Measurements from ENCODE around the gene PYCARD.
"Not testable (repeated sequence)": the region's sequence is repeated elsewhere in the genome, so short reads cannot be mapped to it uniquely, and the experiment has no call there.

PYCARD gene

GRCh38 chr16:31191697-31192428 is 10.7 kb downstream of the PYCARD start:
- no peak for DNase-seq (ENCODE audit: low read depth, low spot score)

GRCh38 chr16:31190818-31191444 is 11.6 kb downstream of the PYCARD start:
- DNase-seq (ENCODE audit: low read depth, low spot score) = no peak

- no peak for DNase-seq (ENCODE audit: low read depth, low spot score)
These were observed 12.5 kb downstream of the PYCARD start for GRCh38 chr16:31190061-31190460.

- DNase-seq (ENCODE audit: low read depth, low spot score) = no peak
These were observed 13.2 kb downstream of the PYCARD start for GRCh38 chr16:31189412-31189778.

GRCh38 chr16:31188450-31189411 is 13.8 kb downstream of the PYCARD start:
- DNase-seq (ENCODE audit: low read depth, low spot score) = no peak

- no peak for DNase-seq (ENCODE audit: low read depth, low spot score)
These were observed 14.8 kb downstream of the PYCARD start for GRCh38 chr16:31187808-31188189.

- no peak for DNase-seq (ENCODE audit: low read depth, low spot score)
These were observed 15.4 kb downstream of the PYCARD start for GRCh38 chr16:31186930-31187807.

GRCh38 chr16:31186176-31186575 is 16.4 kb downstream of the PYCARD start:
- no peak for DNase-seq (ENCODE audit: low read depth, low spot score)

- DNase-seq (ENCODE audit: low read depth, low spot score) = no peak
These were observed 17.2 kb downstream of the PYCARD start for GRCh38 chr16:31185339-31185738.

- no peak for DNase-seq (ENCODE audit: low read depth, low spot score)
These were observed 17.7 kb downstream of the PYCARD start for GRCh38 chr16:31184888-31185287.

GRCh38 chr16:31183432-31184428 is 18.8 kb downstream of the PYCARD start:
- no peak for DNase-seq (ENCODE audit: low read depth, low spot score)

- DNase-seq (ENCODE audit: low read depth, low spot score) = no peak
These were observed 20.2 kb downstream of the PYCARD start for GRCh38 chr16:31182391-31182790.

- no peak for DNase-seq (ENCODE audit: low read depth, low spot score)
These were observed 21.3 kb downstream of the PYCARD start for GRCh38 chr16:31181102-31181830.

GRCh38 chr16:31179747-31180459 is 22.7 kb downstream of the PYCARD start, which contains the start of gene FUS:
FUS (plus strand) TSS chr16:31180139; CDS start chr16:31180215, 76 bp downstream.
- peak; percentile 80 for DNase-seq (ENCODE audit: low read depth, low spot score)

- no peak for DNase-seq (ENCODE audit: low read depth, low spot score)
These were observed 23.3 kb downstream of the PYCARD start for GRCh38 chr16:31179219-31179746.

- no peak for DNase-seq (ENCODE audit: low read depth, low spot score)
These were observed 25.4 kb downstream of the PYCARD start for GRCh38 chr16:31177136-31177535.

GRCh38 chr16:31170048-31170447 is 32.5 kb downstream of the PYCARD start:
- DNase-seq (ENCODE audit: low read depth, low spot score) = not testable (repeated sequence)

GRCh38 chr16:31168848-31169247 is 33.7 kb downstream of the PYCARD start:
- no peak for DNase-seq (ENCODE audit: low read depth, low spot score)

Data from activated CD4-positive, CD25-positive, alpha-beta regulatory T cell treated with anti-CD3 and anti-CD28 coated beads, Interleukin-2, amount 50 U/mL, for 16 hours (primary cell).